ENCODE results near the gene TNFRSF25. TPM values are rescaled to one million over a fixed set of nuclear protein-coding genes. Genes with fewer than 3 reads are reported as not detected.
"Not testable (repeated sequence)": the region's sequence is repeated elsewhere in the genome, so short reads cannot be mapped to it uniquely, and the experiment has no call there.

The TNFRSF25 gene
- total RNA-seq, 4 donors from 2014 or later = 31.0 to 88.4 (median 61.5) TPM

DNA sequence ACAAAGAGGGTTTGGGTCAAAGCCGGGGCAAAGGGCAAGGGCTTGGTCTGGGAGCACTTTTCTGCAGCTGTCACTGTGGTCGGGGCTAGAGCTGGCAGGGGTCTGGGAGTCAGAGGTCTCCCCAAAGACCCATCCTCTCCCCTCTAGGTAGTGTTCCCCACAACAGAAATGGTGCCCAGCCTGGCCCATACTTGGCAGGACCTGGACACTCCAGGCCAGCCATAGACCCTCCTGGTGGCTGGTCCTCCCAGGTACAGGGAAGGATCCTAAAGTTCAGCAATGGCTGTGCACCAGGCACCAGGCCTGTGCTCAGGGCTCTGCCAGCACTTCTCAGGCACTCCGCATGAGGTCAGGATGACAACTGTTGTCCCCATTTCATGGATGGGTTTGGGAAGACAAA, 30.4 kb downstream of the TNFRSF25 start:
- TF ChIP-seq, protein P1, sequence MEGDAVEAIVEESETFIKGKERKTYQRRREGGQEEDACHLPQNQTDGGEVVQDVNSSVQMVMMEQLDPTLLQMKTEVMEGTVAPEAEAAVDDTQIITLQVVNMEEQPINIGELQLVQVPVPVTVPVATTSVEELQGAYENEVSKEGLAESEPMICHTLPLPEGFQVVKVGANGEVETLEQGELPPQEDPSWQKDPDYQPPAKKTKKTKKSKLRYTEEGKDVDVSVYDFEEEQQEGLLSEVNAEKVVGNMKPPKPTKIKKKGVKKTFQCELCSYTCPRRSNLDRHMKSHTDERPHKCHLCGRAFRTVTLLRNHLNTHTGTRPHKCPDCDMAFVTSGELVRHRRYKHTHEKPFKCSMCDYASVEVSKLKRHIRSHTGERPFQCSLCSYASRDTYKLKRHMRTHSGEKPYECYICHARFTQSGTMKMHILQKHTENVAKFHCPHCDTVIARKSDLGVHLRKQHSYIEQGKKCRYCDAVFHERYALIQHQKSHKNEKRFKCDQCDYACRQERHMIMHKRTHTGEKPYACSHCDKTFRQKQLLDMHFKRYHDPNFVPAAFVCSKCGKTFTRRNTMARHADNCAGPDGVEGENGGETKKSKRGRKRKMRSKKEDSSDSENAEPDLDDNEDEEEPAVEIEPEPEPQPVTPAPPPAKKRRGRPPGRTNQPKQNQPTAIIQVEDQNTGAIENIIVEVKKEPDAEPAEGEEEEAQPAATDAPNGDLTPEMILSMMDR (IDR thresholded peaks at IDR 0.05) = no peak
- TF ChIP-seq POLR2A (IDR thresholded peaks at IDR 0.05) = no peak
- H3K36me3 ChIP-seq = no peaks in the 10 kb centered on the region
- no peak overlapping the region for H3K4me3 ChIP-seq
- no peaks in the 10 kb centered on the region for H3K9me3 ChIP-seq
- peaks cover 0 to 3% of the 10 kb centered on the region in 2 donors for H3K27me3 ChIP-seq
- peaks cover 0 to 9% (median 0%) of the 10 kb centered on the region in 4 donors for H3K4me1 ChIP-seq
- DNase-seq = no peak
- no peak overlapping the region for H3K27ac ChIP-seq

DNA sequence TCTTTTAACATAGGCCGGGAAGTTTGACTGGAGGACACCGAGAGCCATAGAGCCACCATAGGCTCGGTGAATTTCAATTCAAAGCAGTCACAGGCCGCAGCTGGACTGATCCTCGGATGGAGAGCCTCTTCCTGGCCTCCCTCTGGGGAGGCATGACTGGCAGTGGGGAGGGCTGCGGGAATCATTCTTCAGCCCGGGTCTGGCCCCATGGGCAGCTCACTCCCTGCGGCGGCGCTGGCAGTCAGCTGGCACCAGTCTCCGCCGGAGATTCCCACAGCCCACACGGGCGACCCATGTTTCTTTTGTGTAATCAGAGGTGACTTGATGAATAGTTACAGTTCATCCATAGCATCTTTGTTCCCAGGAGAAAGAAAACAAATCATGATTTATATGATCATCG, 30.8 kb downstream of the TNFRSF25 start:
- DNase-seq = no peak
- no peaks in the 10 kb centered on the region for H3K36me3 ChIP-seq
- peaks cover 0 to 5% (median 0%) of the 10 kb centered on the region in 4 donors for H3K4me1 ChIP-seq
- H3K27ac ChIP-seq = no peak overlapping the region
- TF ChIP-seq, protein P1 (IDR thresholded peaks at IDR 0.05) = no peak
- no peak for TF ChIP-seq POLR2A (IDR thresholded peaks at IDR 0.05)
- H3K4me3 ChIP-seq = no peak overlapping the region
- no peaks in the 10 kb centered on the region for H3K9me3 ChIP-seq
- H3K27me3 ChIP-seq = peaks cover 0 to 3% of the 10 kb centered on the region in 2 donors

GRCh38 chr1:6434186-6434585, 31.8 kb downstream of the TNFRSF25 start:
- no peaks in the 10 kb centered on the region for H3K27me3 ChIP-seq
- no peak overlapping the region for H3K27ac ChIP-seq
- TF ChIP-seq, protein P1 (IDR thresholded peaks at IDR 0.05) = no peak
- no peak for TF ChIP-seq POLR2A (IDR thresholded peaks at IDR 0.05)
- DNase-seq = no peak
- H3K4me3 ChIP-seq = no peak overlapping the region
- H3K9me3 ChIP-seq = no peaks in the 10 kb centered on the region
- no peaks in the 10 kb centered on the region for H3K36me3 ChIP-seq
- no peaks in the 10 kb centered on the region for H3K4me1 ChIP-seq

DNA sequence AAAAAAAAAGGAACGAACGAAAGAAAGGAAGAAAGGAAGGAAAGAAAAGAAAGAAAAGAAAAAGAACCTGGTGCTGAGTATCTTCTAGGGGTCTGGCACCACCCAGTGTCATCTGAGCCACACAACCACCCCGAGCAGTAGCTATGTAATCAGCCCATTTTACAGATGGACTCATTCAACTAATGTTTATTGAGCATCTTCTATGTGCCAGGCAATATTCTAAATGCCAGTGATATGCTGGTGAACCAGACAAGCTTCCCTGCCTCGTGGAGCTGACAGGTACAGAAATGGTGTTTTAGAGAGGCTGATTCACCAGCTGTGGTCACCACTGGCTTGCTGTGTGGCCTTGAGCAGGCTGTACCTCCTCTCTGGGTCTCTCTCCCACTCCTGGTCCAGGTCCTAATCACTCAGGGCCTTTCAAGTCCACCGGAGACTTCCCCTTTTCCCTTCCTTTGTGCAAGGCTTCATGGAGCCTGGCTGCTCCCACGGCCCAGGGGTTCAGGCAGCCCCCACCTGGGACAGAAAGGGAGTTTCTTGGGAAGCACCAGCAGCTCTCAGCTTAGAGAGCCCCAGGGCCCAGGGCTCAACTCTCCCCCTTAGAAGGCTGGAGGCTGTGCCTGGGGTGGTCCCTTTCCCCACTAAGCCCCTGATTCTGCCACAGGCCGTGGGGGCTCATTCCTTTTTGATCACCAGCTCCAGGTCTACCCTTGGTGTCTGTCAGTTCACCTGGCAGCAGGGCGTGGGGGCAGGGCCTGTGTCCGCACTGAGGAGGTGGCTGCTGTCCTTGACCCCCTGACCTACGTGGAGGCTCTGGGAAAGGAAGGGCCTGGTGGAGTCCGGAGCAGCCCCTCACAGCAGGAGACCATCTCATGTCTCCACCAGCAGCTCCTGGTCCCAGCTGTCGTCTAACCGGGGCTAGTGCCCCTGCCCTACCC, 34.1 kb downstream of the TNFRSF25 start:
- not testable (repeated sequence) for DNase-seq

GRCh38 chr1:6429660-6430411, 36.1 kb downstream of the TNFRSF25 start:
- H3K9me3 ChIP-seq, H3K27me3 ChIP-seq, H3K4me3 ChIP-seq, H3K27ac ChIP-seq, H3K36me3 ChIP-seq: not testable (repeated sequence)
- peaks cover 0 to 20% (median 4%) of the 10 kb centered on the region in 4 donors for H3K4me1 ChIP-seq
- DNase-seq = peak in 1 of 3 donors; percentile 44

More for the DNA sequence above, 34.1 kb downstream of the TNFRSF25 start:
- not testable (repeated sequence) for H3K4me3 ChIP-seq, H3K27me3 ChIP-seq, H3K36me3 ChIP-seq, H3K9me3 ChIP-seq, H3K27ac ChIP-seq, H3K4me1 ChIP-seq

DNA sequence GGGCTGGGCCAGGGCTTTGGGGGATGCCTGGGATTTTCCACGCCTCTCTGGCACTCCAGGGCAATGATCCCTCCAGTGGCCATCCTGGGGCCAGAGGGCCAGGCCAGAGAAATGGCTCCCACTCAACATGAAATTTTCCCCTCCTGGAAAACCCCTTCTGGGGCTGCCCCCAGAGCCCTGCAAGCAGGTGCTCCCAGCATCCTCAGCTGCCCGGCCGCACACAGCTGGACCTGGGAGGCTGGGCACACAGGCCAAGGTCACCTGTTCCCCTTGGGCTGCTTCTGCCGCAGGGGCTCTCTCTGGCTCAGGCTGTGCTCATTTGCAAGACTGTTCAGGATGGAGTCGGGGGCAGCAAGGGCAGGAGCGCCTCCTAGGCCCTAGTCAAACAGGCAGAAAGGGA, 37.5 kb downstream of the TNFRSF25 start:
- not testable (repeated sequence) for H3K9me3 ChIP-seq, H3K4me3 ChIP-seq, DNase-seq, H3K27ac ChIP-seq, H3K36me3 ChIP-seq
- peaks cover 3 to 34% (median 14%) of the 10 kb centered on the region in 4 donors for H3K4me1 ChIP-seq
- H3K27me3 ChIP-seq = peaks cover 0 to 22% of the 10 kb centered on the region in 2 donors
